Adrenal gland (tissue), 5 donors: ENCODE data around the gene VSTM2L.

Experiments
- POLR2A ChIP-seq, 2 donors: fragments of 450-650 bp; IDR thresholded peaks; one replicate each; pipeline ENCODE4 v1.6.1; 2017; ENCODE audit warnings: antibody characterized with exemption in 2 of 2, mild to moderate bottlenecking in 2 of 2, moderate library complexity in 1 of 2
- TF ChIP-seq, protein P1 (sequence below), 6 experiments: fragments of 450-650 bp in 4 of 6; fragments of 200-600 bp in 2 of 6; sonication (generic) in 1 of 6; IDR thresholded peaks; 1 replicate in 5 of 6; 2 replicates in 1 of 6; pipeline versions ENCODE4 v1.5.1 to v1.8.0; 2016 to 2021; ENCODE audit warnings: antibody characterized with exemption in 6 of 6, mild to moderate bottlenecking in 2 of 6, moderate library complexity in 1 of 6
- donor health status: DM: no; HTN: no; CAD: no.

DNA sequence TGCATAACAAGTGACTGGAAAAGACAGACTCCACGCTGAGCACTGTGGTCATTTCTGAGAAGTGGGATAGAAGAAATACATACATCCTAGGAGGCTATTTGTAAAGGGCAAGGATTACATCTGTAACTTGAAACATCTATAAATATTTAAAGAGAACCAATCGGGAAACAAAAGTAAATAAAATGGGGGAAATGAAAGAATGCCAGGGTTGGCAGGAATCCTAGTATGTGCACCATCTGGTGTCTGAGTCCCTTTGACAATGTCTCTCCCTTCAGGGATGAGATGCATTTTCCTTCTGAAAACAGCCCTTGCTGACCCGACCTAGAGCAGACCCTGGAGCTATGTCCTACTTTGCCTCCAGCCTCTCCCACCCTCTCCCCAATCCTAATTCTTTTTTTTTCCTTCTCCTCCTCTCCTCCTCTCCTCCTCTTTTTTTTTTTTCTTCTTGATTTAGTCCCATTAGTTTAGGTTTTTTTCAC is 53.2 kb downstream of the VSTM2L start:
- TF ChIP-seq, protein P1, sequence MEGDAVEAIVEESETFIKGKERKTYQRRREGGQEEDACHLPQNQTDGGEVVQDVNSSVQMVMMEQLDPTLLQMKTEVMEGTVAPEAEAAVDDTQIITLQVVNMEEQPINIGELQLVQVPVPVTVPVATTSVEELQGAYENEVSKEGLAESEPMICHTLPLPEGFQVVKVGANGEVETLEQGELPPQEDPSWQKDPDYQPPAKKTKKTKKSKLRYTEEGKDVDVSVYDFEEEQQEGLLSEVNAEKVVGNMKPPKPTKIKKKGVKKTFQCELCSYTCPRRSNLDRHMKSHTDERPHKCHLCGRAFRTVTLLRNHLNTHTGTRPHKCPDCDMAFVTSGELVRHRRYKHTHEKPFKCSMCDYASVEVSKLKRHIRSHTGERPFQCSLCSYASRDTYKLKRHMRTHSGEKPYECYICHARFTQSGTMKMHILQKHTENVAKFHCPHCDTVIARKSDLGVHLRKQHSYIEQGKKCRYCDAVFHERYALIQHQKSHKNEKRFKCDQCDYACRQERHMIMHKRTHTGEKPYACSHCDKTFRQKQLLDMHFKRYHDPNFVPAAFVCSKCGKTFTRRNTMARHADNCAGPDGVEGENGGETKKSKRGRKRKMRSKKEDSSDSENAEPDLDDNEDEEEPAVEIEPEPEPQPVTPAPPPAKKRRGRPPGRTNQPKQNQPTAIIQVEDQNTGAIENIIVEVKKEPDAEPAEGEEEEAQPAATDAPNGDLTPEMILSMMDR (IDR thresholded peaks at IDR 0.05) = no peak
- no peak for TF ChIP-seq POLR2A (IDR thresholded peaks at IDR 0.05)
